Caco-2 (cell line): ENCODE measurements around the gene MGP. TPM values are rescaled to one million over a fixed set of nuclear protein-coding genes. Genes with fewer than 3 reads are reported as not detected.

Source experiments
- BruUV-seq: library from RNA; stranded (reverse); fragments of 400-500 nt; replicated peaks from 2 replicates; lab custom pipeline; 2021; lab: Mats Ljungman, UMichigan
- CTCF ChIA-PET: fragments of 300-600 bp; sonication (Branson Sonifier 250); formaldehyde crosslinking; loops from one replicate; lab custom pipeline; 2022; ENCODE audit warnings: antibody characterized with exemption; lab: Charles Lee
- POLR2A ChIA-PET: fragments of 300-600 bp; sonication (Branson Sonifier 250); formaldehyde crosslinking; loops from one replicate; lab custom pipeline; 2022; ENCODE audit warnings: antibody characterized with exemption; lab: Charles Lee
- DNase-seq, 2 experiments: peaks; one replicate each; pipeline versions ENCODE4 v3.0.0 to v3.0.0-alpha.2; 2020 to 2022
- H3K27me3 ChIP-seq: replicated peaks from 2 replicates; pipeline ENCODE4 v1.6.0; 2011; ENCODE audit warnings: low read length; ENCODE audit not compliant: control insufficient read depth, insufficient read depth
- H3K36me3 ChIP-seq: 2 replicates; pipeline ENCODE4 v1.5.1; 2011; ENCODE audit warnings: low read length; ENCODE audit not compliant: control insufficient read depth, insufficient read depth
- H3K4me1 ChIP-seq: fragments of 250-450 bp; sonication (Bioruptor Pico); 2 replicates; pipeline ENCODE4 v1.5.1; 2020; ENCODE audit warnings: mild to moderate bottlenecking
- H3K4me3 ChIP-seq: 2 replicates; pipeline ENCODE4 v1.5.1; 2011; ENCODE audit warnings: low read depth, mild to moderate bottlenecking, control low read depth, low read length
- H3K9me3 ChIP-seq: fragments of 250-450 bp; sonication (Bioruptor Pico); 2 replicates; pipeline ENCODE4 v1.5.1; 2020; ENCODE audit warnings: mild to moderate bottlenecking, moderate library complexity
- H3K27ac Mint-ChIP-seq: one replicate; pipeline ENCODE4 v1.8.0; 2022; ENCODE audit warnings: mixed read lengths; ENCODE audit not compliant: unreplicated experiment
- H3K27me3 Mint-ChIP-seq: one replicate; pipeline ENCODE4 v1.8.0; 2022; ENCODE audit warnings: mixed read lengths; ENCODE audit not compliant: insufficient read depth, unreplicated experiment
- H3K36me3 Mint-ChIP-seq: one replicate; pipeline ENCODE4 v1.8.0; 2022; ENCODE audit warnings: mild to moderate bottlenecking, mixed read lengths; ENCODE audit not compliant: insufficient read depth, unreplicated experiment
- H3K4me1 Mint-ChIP-seq: one replicate; pipeline ENCODE4 v1.8.0; 2022; ENCODE audit warnings: low read depth, mixed read lengths; ENCODE audit not compliant: unreplicated experiment
- H3K4me3 Mint-ChIP-seq: one replicate; pipeline ENCODE4 v1.8.0; 2022; ENCODE audit warnings: mild to moderate bottlenecking, moderate library complexity, mixed read lengths; ENCODE audit not compliant: unreplicated experiment
- H3K9me3 Mint-ChIP-seq: one replicate; pipeline ENCODE4 v1.8.0; 2022; ENCODE audit warnings: mixed read lengths; ENCODE audit not compliant: unreplicated experiment
- CTCF ChIP-seq, 2 experiments: fragments of 200-600 bp in 1 of 2; IDR thresholded peaks; 1 replicate in 1 of 2; 2 replicates in 1 of 2; pipeline versions ENCODE4 v1.5.1 to v1.8.0; 2011 to 2022; ENCODE audit warnings: antibody characterized with exemption in 1 of 2, control low read depth in 1 of 2, inconsistent platforms in 1 of 2, low read depth in 1 of 2, low read length in 1 of 2, mild to moderate bottlenecking in 1 of 2, moderate library complexity in 1 of 2; ENCODE audit not compliant: insufficient read depth in 1 of 2, severe bottlenecking in 1 of 2, unreplicated experiment in 1 of 2
- intact Hi-C: fragments of 100-400 bp; cut with micrococcal nuclease; formaldehyde crosslinking; loops from one replicate; pipeline ENCODE4 v1.10.0; 2022; ENCODE audit not compliant: unreplicated experiment
- total RNA-seq: library from RNA; stranded (reverse); gene quantifications from 2 replicates; pipeline ENCODE4 v1.2.3, GENCODE V29; 2022

Gene MGP
- total RNA-seq, 1 experiment from 2014 or later = not detected

- CTCF ChIA-PET = no interaction called here
- intact Hi-C loops = no loop called here
- no peak for DNase-seq
- Histone ChIP-seq H3K4me1 (no peaks in the 10 kb centered on the region), H3K36me3 (no peaks in the 10 kb centered on the region), H3K27me3 (no peaks in the 10 kb centered on the region), H3K9me3 (no peaks in the 10 kb centered on the region), H3K4me3 (no peak overlapping the region)
- H3K36me3 Mint-ChIP-seq = no peaks in the 10 kb centered on the region
- TF ChIP-seq CTCF (IDR thresholded peaks at IDR 0.05; ENCODE audit: insufficient read depth in 1 of 2, low read depth in 1 of 2, low read length in 1 of 2, severe bottlenecking in 1 of 2, unreplicated experiment in 1 of 2) = no peak
- H3K4me1 Mint-ChIP-seq = no peaks in the 10 kb centered on the region
- no peak overlapping the region for H3K4me3 Mint-ChIP-seq
- no TSS peak for BruUV-seq
- H3K9me3 Mint-ChIP-seq = no peaks in the 10 kb centered on the region
- H3K27me3 Mint-ChIP-seq = no peaks in the 10 kb centered on the region
- H3K27ac Mint-ChIP-seq = no peak overlapping the region
- POLR2A ChIA-PET = no interaction called here
Measured at GRCh38 chr12:14919455-14919854, 33.8 kb upstream of the MGP start.

- H3K4me3 ChIP-seq = no peak overlapping the region
- H3K4me1 ChIP-seq = no peaks in the 10 kb centered on the region
- no peak overlapping the region for H3K27ac Mint-ChIP-seq
- BruUV-seq = no TSS peak
- H3K27me3 ChIP-seq = no peaks in the 10 kb centered on the region
- no peak overlapping the region for H3K4me3 Mint-ChIP-seq
- H3K9me3 Mint-ChIP-seq = no peaks in the 10 kb centered on the region
- H3K36me3 ChIP-seq = no peaks in the 10 kb centered on the region
- TF ChIP-seq CTCF (IDR thresholded peaks at IDR 0.05; ENCODE audit: insufficient read depth in 1 of 2, low read depth in 1 of 2, low read length in 1 of 2, severe bottlenecking in 1 of 2, unreplicated experiment in 1 of 2) = no peak
- H3K4me1 Mint-ChIP-seq = no peaks in the 10 kb centered on the region
- H3K27me3 Mint-ChIP-seq = no peaks in the 10 kb centered on the region
- H3K36me3 Mint-ChIP-seq = no peaks in the 10 kb centered on the region
- no peaks in the 10 kb centered on the region for H3K9me3 ChIP-seq
- intact Hi-C loops = no loop called here
- DNase-seq = no peak
- ChIA-PET CTCF (no interaction called here), POLR2A (no interaction called here)
Measured at GRCh38 chr12:14915736-14916135, 30.1 kb upstream of the MGP start.

- no TSS peak for BruUV-seq
- no peaks in the 10 kb centered on the region for H3K27me3 Mint-ChIP-seq
- no peak for TF ChIP-seq CTCF (IDR thresholded peaks at IDR 0.05; ENCODE audit: insufficient read depth in 1 of 2, low read depth in 1 of 2, low read length in 1 of 2, severe bottlenecking in 1 of 2, unreplicated experiment in 1 of 2)
- ChIA-PET CTCF (interaction anchor here (0.6 to 1.1 kb wide), 2 partner anchors 21 to 70 kb away, joined by 3 to 6 read pairs; no protein-coding TSS in a partner anchor), POLR2A (no interaction called here)
- H3K36me3 Mint-ChIP-seq = no peaks in the 10 kb centered on the region
- H3K4me3 ChIP-seq = no peak overlapping the region
- no peaks in the 10 kb centered on the region for H3K27me3 ChIP-seq
- H3K27ac Mint-ChIP-seq = no peak overlapping the region
- no peaks in the 10 kb centered on the region for H3K4me1 Mint-ChIP-seq
- intact Hi-C loops = no loop called here
- H3K4me1 ChIP-seq = no peaks in the 10 kb centered on the region
- H3K9me3 ChIP-seq = no peaks in the 10 kb centered on the region
- H3K9me3 Mint-ChIP-seq = no peaks in the 10 kb centered on the region
- DNase-seq = no peak
- no peaks in the 10 kb centered on the region for H3K36me3 ChIP-seq
- H3K4me3 Mint-ChIP-seq = no peak overlapping the region
Measured at GRCh38 chr12:14913381-14913781, 27.7 kb upstream of the MGP start.
